Upper lobe of left lung (tissue), 6 donors: ENCODE data around the gene GOSR1. TPM values are rescaled to one million over a fixed set of nuclear protein-coding genes. Genes with fewer than 3 reads are reported as not detected.

Experiments
- ATAC-seq, 2 donors: fragments of 200-7000 bp; cut with Tn5 transposase; one replicate each; pipeline ENCODE4 v1.9.1; 2022; ENCODE audit warnings: mild to moderate bottlenecking in 2 of 2, moderate library complexity in 2 of 2; ENCODE audit not compliant: low FRiP score in 2 of 2
- DNase-seq, 2 donors: peaks; one replicate each; pipeline ENCODE4 v3.0.0-alpha.2; 2019 to 2020
- H3K27ac ChIP-seq, 4 donors: fragments of 200-600 bp; sonication (generic); one replicate each; pipeline ENCODE4 v1.5.1; 2016 to 2019
- H3K27me3 ChIP-seq, 4 donors: fragments of 200-600 bp; sonication (generic); one replicate each; pipeline ENCODE4 v1.5.1; 2017 to 2019
- H3K36me3 ChIP-seq, 4 donors: fragments of 200-600 bp; sonication (generic); one replicate each; pipeline ENCODE4 v1.5.1; 2016 to 2019
- H3K4me1 ChIP-seq, 4 donors: fragments of 200-600 bp; sonication (generic); one replicate each; pipeline ENCODE4 v1.5.1; 2018 to 2019
- H3K4me3 ChIP-seq, 4 donors: fragments of 200-600 bp; sonication (generic); one replicate each; pipeline ENCODE4 v1.5.1; 2017 to 2019; ENCODE audit warnings: mild to moderate bottlenecking in 2 of 4, moderate library complexity in 1 of 4
- H3K9me3 ChIP-seq, 4 donors: fragments of 200-600 bp; sonication (generic); one replicate each; pipeline ENCODE4 v1.5.1; 2018 to 2019
- CTCF ChIP-seq, 6 experiments: fragments of 450-650 bp in 4 of 6; fragments of 200-600 bp in 2 of 6; sonication (generic) in 2 of 6; IDR thresholded peaks; one replicate each; pipeline ENCODE4 v1.5.1; 2016 to 2019; ENCODE audit warnings: antibody characterized with exemption in 6 of 6
- EP300 ChIP-seq, 4 donors: sonication (generic); formaldehyde crosslinking; IDR thresholded peaks; one replicate each; pipeline ENCODE4 v1.5.1; 2017; ENCODE audit warnings: antibody characterized with exemption in 4 of 4, control low read depth in 2 of 4
- POLR2A ChIP-seq, 4 donors: fragments of 450-650 bp; IDR thresholded peaks; one replicate each; pipeline ENCODE4 v1.5.1; 2016 to 2017; ENCODE audit warnings: antibody characterized with exemption in 4 of 4, mild to moderate bottlenecking in 2 of 4
- POLR2AphosphoS5 ChIP-seq, 2 donors: sonication (generic); formaldehyde crosslinking; IDR thresholded peaks; one replicate each; pipeline ENCODE4 v1.5.1; 2017; ENCODE audit warnings: antibody characterized with exemption in 2 of 2
- WGBS, 2 donors: methylation state at CpG; one replicate each; pipeline ENCODE4 v1.1.5; 2017 to 2018; 5-methylcytosine and 5-hydroxymethylcytosine counted together
- total RNA-seq, 6 donors: library from RNA; depleted of rRNA in 4 of 6; stranded (reverse); fragments of >200 nt in 4 of 6; gene quantifications; one replicate each; pipeline versions ENCODE4 v1.1.0 to v1.2.1, GENCODE V29; 2016 to 2021
- donor health status: DM: no; HTN: no; CAD: no; lungs with moderate emphysema.
- donor health status: DM: no; HTN: yes; CAD: no; lungs with severe emphysema.

Gene GOSR1
- total RNA-seq, 6 donors from 2014 or later = 19.9 to 48.8 (median 37.0) TPM

GRCh38 chr17:30495586-30495985 lies 18.4 kb downstream of the GOSR1 start:
- TF ChIP-seq POLR2A (IDR thresholded peaks at IDR 0.05) (no peak), POLR2AphosphoS5 (IDR thresholded peaks at IDR 0.05) (no peak), EP300 (IDR thresholded peaks at IDR 0.05) (no peak), CTCF (IDR thresholded peaks at IDR 0.05) (no peak)
- H3K36me3 ChIP-seq = peaks cover 23 to 85% (median 51%) of the 10 kb centered on the region in 4 donors
- no peaks in the 10 kb centered on the region for H3K4me1 ChIP-seq
- H3K27me3 ChIP-seq = no peaks in the 10 kb centered on the region
- no peak for DNase-seq
- no peak for ATAC-seq
- H3K27ac ChIP-seq = no peak overlapping the region
- H3K4me3 ChIP-seq = no peak overlapping the region
- H3K9me3 ChIP-seq = no peaks in the 10 kb centered on the region

GRCh38 chr17:30503558-30503957 lies 26.4 kb downstream of the GOSR1 start:
- Histone ChIP-seq H3K27me3 (no peaks in the 10 kb centered on the region), H3K4me3 (no peak overlapping the region), H3K36me3 (peaks cover 0 to 64% (median 10%) of the 10 kb centered on the region in 4 donors), H3K9me3 (no peaks in the 10 kb centered on the region), H3K4me1 (peaks cover 0 to 10% (median 2%) of the 10 kb centered on the region in 4 donors), H3K27ac (no peak overlapping the region)
- DNase-seq = no peak
- no peak for ATAC-seq
- TF ChIP-seq POLR2A (IDR thresholded peaks at IDR 0.05) = no peak
- TF ChIP-seq POLR2AphosphoS5 (IDR thresholded peaks at IDR 0.05) = no peak
- TF ChIP-seq EP300 (IDR thresholded peaks at IDR 0.05) = no peak
- no peak for TF ChIP-seq CTCF (IDR thresholded peaks at IDR 0.05)
- 74 to 76% methylated on average over 4 of the region's 4 CpGs for WGBS, 2 donors

- WGBS, 2 donors = 66 to 68% methylated on average over 6 of the region's 6 CpGs
- no peaks in the 10 kb centered on the region for H3K9me3 ChIP-seq
- ATAC-seq (peak in 1 of 2 donors; percentile 46), DNase-seq (no peak)
- TF ChIP-seq POLR2A (IDR thresholded peaks at IDR 0.05) = no peak
- peaks cover 0 to 61% (median 8%) of the 10 kb centered on the region in 4 donors for H3K36me3 ChIP-seq
- peak overlapping the region in 1 of 4 donors; percentile 9 for H3K27ac ChIP-seq
- H3K4me3 ChIP-seq = no peak overlapping the region
- H3K4me1 ChIP-seq = peaks cover 0 to 10% (median 5%) of the 10 kb centered on the region in 4 donors
- no peaks in the 10 kb centered on the region for H3K27me3 ChIP-seq
Observed at GRCh38 chr17:30505868-30506417, 28.7 kb downstream of the GOSR1 start.

DNA sequence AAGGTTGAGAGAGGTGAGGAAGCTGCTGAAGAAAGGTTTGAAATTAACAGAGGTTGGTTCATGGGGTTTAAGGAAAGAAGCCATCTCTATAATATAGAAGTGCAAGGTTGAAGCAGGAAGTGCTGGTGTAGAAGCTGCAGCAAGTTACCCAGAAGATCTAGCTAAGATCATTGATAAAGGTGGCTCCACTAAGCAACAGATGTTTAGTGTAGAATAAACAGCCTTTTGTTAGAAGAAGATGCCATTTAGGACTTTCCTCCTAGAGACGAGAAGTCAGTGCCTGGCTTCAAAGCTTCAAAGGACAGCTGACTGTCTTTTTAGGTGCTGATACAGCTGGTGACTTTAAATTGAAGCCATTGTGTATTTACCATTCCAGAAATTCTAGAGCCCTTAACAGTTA lies 29.3 kb downstream of the GOSR1 start:
- Histone ChIP-seq H3K4me3 (no peak overlapping the region), H3K9me3 (no peaks in the 10 kb centered on the region), H3K4me1 (peaks cover 0 to 10% (median 5%) of the 10 kb centered on the region in 4 donors), H3K27me3 (no peaks in the 10 kb centered on the region), H3K27ac (peak overlapping the region in 1 of 4 donors; percentile 22), H3K36me3 (peaks cover 0 to 57% (median 6%) of the 10 kb centered on the region in 4 donors)
- no peak for TF ChIP-seq POLR2A (IDR thresholded peaks at IDR 0.05)
- no peak for TF ChIP-seq POLR2AphosphoS5 (IDR thresholded peaks at IDR 0.05)
- no peak for TF ChIP-seq CTCF (IDR thresholded peaks at IDR 0.05)
- no peak for TF ChIP-seq EP300 (IDR thresholded peaks at IDR 0.05)
- WGBS, 2 donors = 71 to 91% methylated on average over 1 of the region's 1 CpG
- ATAC-seq (no peak), DNase-seq (no peak)

DNA sequence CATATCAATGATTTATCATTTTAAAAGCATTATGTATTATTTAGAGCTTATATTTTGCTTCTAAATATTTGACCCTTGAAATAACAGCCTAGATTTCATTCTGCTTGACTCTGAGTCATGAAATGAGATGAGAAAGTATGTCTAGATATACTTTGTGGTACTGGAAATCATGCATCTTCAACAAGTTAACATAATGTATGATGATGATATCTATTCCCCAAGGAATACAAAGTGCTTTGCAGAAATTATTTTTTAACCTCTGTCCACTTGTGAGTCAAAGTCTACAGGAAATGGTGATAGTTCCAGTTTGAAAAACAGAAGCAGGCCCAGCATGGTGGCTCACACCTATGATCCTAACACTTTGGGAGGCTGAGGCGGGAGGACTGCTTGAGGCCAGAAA lies 36.1 kb downstream of the GOSR1 start:
- DNase-seq = no peak
- TF ChIP-seq EP300 (IDR thresholded peaks at IDR 0.05) (no peak), POLR2A (IDR thresholded peaks at IDR 0.05) (no peak), POLR2AphosphoS5 (IDR thresholded peaks at IDR 0.05) (no peak), CTCF (IDR thresholded peaks at IDR 0.05) (no peak)
- Histone ChIP-seq H3K36me3 (peaks cover 0 to 58% (median 8%) of the 10 kb centered on the region in 4 donors), H3K27me3 (no peaks in the 10 kb centered on the region), H3K4me3 (no peak overlapping the region), H3K4me1 (peaks cover 0 to 5% (median 0%) of the 10 kb centered on the region in 4 donors), H3K9me3 (no peaks in the 10 kb centered on the region), H3K27ac (no peak overlapping the region)
- ATAC-seq = no peak
- 100% methylated on average over 1 of the region's 1 CpG for WGBS, 2 donors
